Endodermal cell (in vitro differentiated cells): ENCODE measurements around the gene ZFAND6. TPM values are rescaled to one million over a fixed set of nuclear protein-coding genes. Genes with fewer than 3 reads are reported as not detected.

Experiments
- DNase-seq: peaks from one replicate; pipeline ENCODE4 v3.0.0-alpha.2; 2017
- H3K27ac ChIP-seq: 2 replicates; pipeline ENCODE4 v1.5.1; 2013; ENCODE audit warnings: mild to moderate bottlenecking, low read depth, low read length, moderate library complexity
- H3K27me3 ChIP-seq: 2 replicates; pipeline ENCODE4 v1.6.1; 2013; ENCODE audit warnings: mild to moderate bottlenecking, low read length, moderate library complexity; ENCODE audit not compliant: insufficient read depth, control insufficient read depth, poor library complexity, severe bottlenecking
- H3K36me3 ChIP-seq: 2 replicates; pipeline ENCODE4 v1.7.0; 2013; ENCODE audit warnings: mild to moderate bottlenecking, low read length, moderate library complexity; ENCODE audit not compliant: control insufficient read depth, insufficient read depth
- H3K4me1 ChIP-seq: one replicate; pipeline ENCODE4 v1.7.0; 2013; ENCODE audit warnings: low read length; ENCODE audit not compliant: control insufficient read depth, insufficient read depth
- H3K4me3 ChIP-seq: 2 replicates; pipeline ENCODE4 v1.5.1; 2013; ENCODE audit warnings: mild to moderate bottlenecking, low read length, moderate library complexity
- H3K9ac ChIP-seq: 2 replicates; pipeline ENCODE4 v1.6.1; 2013; ENCODE audit warnings: mild to moderate bottlenecking, low read length, moderate library complexity; ENCODE audit not compliant: poor library complexity, severe bottlenecking; ENCODE audit errors: extremely low read depth
- H3K9me3 ChIP-seq: 2 replicates; pipeline ENCODE4 v1.6.1; 2013; ENCODE audit warnings: mild to moderate bottlenecking, low read length, moderate library complexity; ENCODE audit not compliant: control insufficient read depth
- H3K27ac Mint-ChIP-seq: 2 replicates; pipeline ENCODE4 v1.8.0; 2020; ENCODE audit warnings: mixed read lengths
- H3K27me3 Mint-ChIP-seq: 2 replicates; pipeline ENCODE4 v1.8.0; 2021; ENCODE audit warnings: mild to moderate bottlenecking, mixed read lengths; ENCODE audit not compliant: insufficient read depth
- H3K36me3 Mint-ChIP-seq: 2 replicates; pipeline ENCODE4 v1.8.0; 2020; ENCODE audit warnings: low read depth, mixed read lengths
- H3K4me1 Mint-ChIP-seq: 2 replicates; pipeline ENCODE4 v1.8.0; 2020; ENCODE audit warnings: mixed read lengths
- H3K4me3 Mint-ChIP-seq: 2 replicates; pipeline ENCODE4 v1.8.0; 2020; ENCODE audit warnings: mild to moderate bottlenecking, moderate library complexity, mixed read lengths
- H3K9me3 Mint-ChIP-seq: 2 replicates; pipeline ENCODE4 v1.8.0; 2020; ENCODE audit warnings: mild to moderate bottlenecking, mixed read lengths
- CTCF ChIP-seq: fragments of 200-600 bp; sonication (generic); conservative IDR thresholded peaks from 2 replicates; pipeline ENCODE4 v1.5.0; 2021; ENCODE audit warnings: antibody characterized with exemption, mild to moderate bottlenecking
- WGBS, 2 experiments: methylation state at CpG; one replicate each; pipeline versions ENCODE4 v1.1.5 to v1.1.7; 2013; ENCODE audit warnings: missing lambda C conversion rate in 2 of 2, mixed read lengths in 1 of 2; ENCODE audit not compliant: insufficient coverage in 1 of 2, insufficient read length in 1 of 2; 5-methylcytosine and 5-hydroxymethylcytosine counted together
- total RNA-seq, 2 donors: library from RNA; stranded (reverse); fragmentation: NEBNext Ultra II Directional in 1 of 2; extraction: Animal tissue kit (Norgen Biotek cat#: 25700) in 1 of 2; gene quantifications; 2 replicates in 1 of 2; 3 replicates in 1 of 2; pipeline ENCODE4 v1.2.1, GENCODE V29; 2021

The ZFAND6 gene
- total RNA-seq, 2 donors from 2014 or later: 84.5 to 86.2 TPM

GRCh38 chr15:80026310-80026709, 33.2 kb upstream of the ZFAND6 start:
- Histone ChIP-seq H3K9me3 (no peaks in the 10 kb centered on the region), H3K27me3 (no peaks in the 10 kb centered on the region), H3K4me3 (no peak overlapping the region), H3K36me3 (no peaks in the 10 kb centered on the region), H3K9ac (no peak overlapping the region), H3K4me1 (no peaks in the 10 kb centered on the region), H3K27ac (peak overlapping the region; percentile 64)
- TF ChIP-seq CTCF: no peak
- Mint-ChIP-seq H3K36me3 (no peaks in the 10 kb centered on the region), H3K4me3 (no peak overlapping the region), H3K9me3 (no peaks in the 10 kb centered on the region), H3K27ac (no peak overlapping the region), H3K27me3 (no peaks in the 10 kb centered on the region), H3K4me1 (peaks cover 6% of the 10 kb centered on the region)
- DNase-seq: no peak
- 54 to 84% methylated on average over 2 to 3 of the region's 3 CpGs for WGBS, 2 experiments

- Histone ChIP-seq H3K4me3 (no peak overlapping the region), H3K4me1 (no peaks in the 10 kb centered on the region), H3K9ac (no peak overlapping the region), H3K9me3 (no peaks in the 10 kb centered on the region), H3K27ac (peak overlapping the region; percentile 64), H3K27me3 (no peaks in the 10 kb centered on the region), H3K36me3 (no peaks in the 10 kb centered on the region)
- TF ChIP-seq CTCF: no peak
- Mint-ChIP-seq H3K4me1 (peaks cover 7% of the 10 kb centered on the region), H3K4me3 (no peak overlapping the region), H3K9me3 (peaks cover under 1% of the 10 kb centered on the region), H3K27me3 (no peaks in the 10 kb centered on the region), H3K36me3 (no peaks in the 10 kb centered on the region), H3K27ac (no peak overlapping the region)
- DNase-seq: no peak
- 93 to 98% methylated on average over 4 of the region's 4 CpGs for WGBS, 2 experiments
Measured at GRCh38 chr15:80026754-80027153, 32.7 kb upstream of the ZFAND6 start.

GRCh38 chr15:80028937-80029336, 30.5 kb upstream of the ZFAND6 start:
- Histone ChIP-seq H3K4me1 (peaks cover 7% of the 10 kb centered on the region), H3K27ac (no peak overlapping the region), H3K9ac (no peak overlapping the region), H3K9me3 (no peaks in the 10 kb centered on the region), H3K4me3 (no peak overlapping the region), H3K27me3 (no peaks in the 10 kb centered on the region), H3K36me3 (no peaks in the 10 kb centered on the region)
- TF ChIP-seq CTCF: no peak
- Mint-ChIP-seq H3K27me3 (no peaks in the 10 kb centered on the region), H3K4me1 (peaks cover 22% of the 10 kb centered on the region), H3K9me3 (peaks cover 2% of the 10 kb centered on the region), H3K36me3 (no peaks in the 10 kb centered on the region), H3K4me3 (no peak overlapping the region), H3K27ac (no peak overlapping the region)
- no peak for DNase-seq
- 56 to 78% methylated on average over 2 of the region's 2 CpGs for WGBS, 2 experiments
